Measurements from ENCODE around the gene PTPRT.

PTPRT gene

GRCh38 chr20:42598581-42598980, 591.1 kb downstream of the PTPRT start:
- Histone ChIP-seq H2BK5ac (ENCODE audit: low read depth, low read length, poor library complexity, severe bottlenecking) (no peak overlapping the region), H3K4me1 (ENCODE audit: control insufficient read depth, insufficient read depth, low read depth, low read length) (no peaks in the 10 kb centered on the region), H2BK15ac (ENCODE audit: low read depth, poor library complexity, severe bottlenecking) (no peak overlapping the region), H3K27me3 (ENCODE audit: control insufficient read depth in 1 of 2, insufficient read depth in 1 of 2, low read length in 2 of 2) (no peaks in the 10 kb centered on the region), H2AK5ac (ENCODE audit: low read length, severe bottlenecking) (no peak overlapping the region), H3K27ac (ENCODE audit: low read length, poor library complexity, severe bottlenecking) (no peak overlapping the region), H3K4ac (ENCODE audit: low read depth in 1 of 2, low read length in 2 of 2) (no peak overlapping the region), H3K79me1 (replicated peaks; ENCODE audit: low read length, poor library complexity, severe bottlenecking) (no peaks in the 10 kb centered on the region), H4K91ac (ENCODE audit: low read length) (no peak overlapping the region), H3K4me3 (ENCODE audit: insufficient read depth in 1 of 2, low read depth in 1 of 2, low read length in 2 of 2) (no peak overlapping the region), H3K9ac (ENCODE audit: low read length) (no peak overlapping the region), H3K23ac (ENCODE audit: low read length in 2 of 2) (no peak overlapping the region), H3K9me3 (ENCODE audit: control insufficient read depth, low read length) (no peaks in the 10 kb centered on the region), H3K18ac (ENCODE audit: low read depth in 1 of 2, low read length in 2 of 2) (no peak overlapping the region), H3K14ac (ENCODE audit: low read length in 2 of 2) (no peak overlapping the region), H2AFZ (ENCODE audit: low read depth, low read length) (no peak overlapping the region), H3K4me2 (ENCODE audit: low read length, poor library complexity, severe bottlenecking) (no peak overlapping the region), H4K8ac (ENCODE audit: low read length) (no peak overlapping the region), H2BK120ac (ENCODE audit: low read depth, low read length) (no peak overlapping the region), H3K36me3 (ENCODE audit: control insufficient read depth in 1 of 2, insufficient read depth in 2 of 2, low read depth in 1 of 2, low read length in 2 of 2) (no peaks in the 10 kb centered on the region), H2BK12ac (ENCODE audit: low read length in 2 of 2) (no peak overlapping the region)
- 62% methylated on average over 5 of the region's 5 CpGs for WGBS
- no peak for DNase-seq

GRCh38 chr20:42595625-42596024, 594.1 kb downstream of the PTPRT start:
- Histone ChIP-seq H2BK5ac (ENCODE audit: low read depth, low read length, poor library complexity, severe bottlenecking) (no peak overlapping the region), H3K9ac (ENCODE audit: low read length) (no peak overlapping the region), H3K27me3 (ENCODE audit: control insufficient read depth in 1 of 2, insufficient read depth in 1 of 2, low read length in 2 of 2) (no peaks in the 10 kb centered on the region), H2AFZ (ENCODE audit: low read depth, low read length) (no peak overlapping the region), H2BK15ac (ENCODE audit: low read depth, poor library complexity, severe bottlenecking) (no peak overlapping the region), H3K4ac (ENCODE audit: low read depth in 1 of 2, low read length in 2 of 2) (no peak overlapping the region), H3K23ac (ENCODE audit: low read length in 2 of 2) (no peak overlapping the region), H2BK120ac (ENCODE audit: low read depth, low read length) (no peak overlapping the region), H3K4me2 (ENCODE audit: low read length, poor library complexity, severe bottlenecking) (no peak overlapping the region), H3K27ac (ENCODE audit: low read length, poor library complexity, severe bottlenecking) (no peak overlapping the region), H3K14ac (ENCODE audit: low read length in 2 of 2) (no peak overlapping the region), H4K91ac (ENCODE audit: low read length) (no peak overlapping the region), H2AK5ac (ENCODE audit: low read length, severe bottlenecking) (no peak overlapping the region), H3K4me3 (ENCODE audit: insufficient read depth in 1 of 2, low read depth in 1 of 2, low read length in 2 of 2) (no peak overlapping the region), H3K4me1 (ENCODE audit: control insufficient read depth, insufficient read depth, low read depth, low read length) (no peaks in the 10 kb centered on the region), H2BK12ac (ENCODE audit: low read length in 2 of 2) (no peak overlapping the region), H3K79me1 (replicated peaks; ENCODE audit: low read length, poor library complexity, severe bottlenecking) (no peaks in the 10 kb centered on the region), H3K36me3 (ENCODE audit: control insufficient read depth in 1 of 2, insufficient read depth in 2 of 2, low read depth in 1 of 2, low read length in 2 of 2) (no peaks in the 10 kb centered on the region), H3K18ac (ENCODE audit: low read depth in 1 of 2, low read length in 2 of 2) (no peak overlapping the region), H4K8ac (ENCODE audit: low read length) (no peak overlapping the region), H3K9me3 (ENCODE audit: control insufficient read depth, low read length) (no peaks in the 10 kb centered on the region)
- 91% methylated on average over 1 of the region's 1 CpG for WGBS
- no peak for DNase-seq

DNA sequence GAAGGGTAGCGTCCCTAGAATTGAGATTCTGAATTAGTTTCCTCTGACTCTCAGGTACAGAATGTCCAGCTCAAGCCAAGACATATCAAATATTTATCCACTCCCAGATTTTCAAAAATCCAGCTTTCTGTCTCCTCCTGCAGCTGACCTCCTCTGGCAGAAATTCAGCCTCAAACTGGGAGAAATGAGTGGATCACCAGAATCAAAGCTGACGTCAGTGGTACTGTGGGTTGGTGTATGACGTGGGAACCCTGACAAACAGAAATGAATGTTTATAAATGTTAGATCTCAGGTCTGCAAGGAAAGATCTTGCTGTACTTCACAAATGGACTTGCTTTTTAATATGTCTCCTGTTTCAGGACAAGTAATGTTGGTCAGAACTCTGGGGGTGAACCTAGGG, 595.0 kb downstream of the PTPRT start:
- Histone ChIP-seq H3K4me3 (ENCODE audit: insufficient read depth in 1 of 2, low read depth in 1 of 2, low read length in 2 of 2) (no peak overlapping the region), H2AK5ac (ENCODE audit: low read length, severe bottlenecking) (no peak overlapping the region), H3K9ac (ENCODE audit: low read length) (no peak overlapping the region), H3K4me2 (ENCODE audit: low read length, poor library complexity, severe bottlenecking) (no peak overlapping the region), H3K4ac (ENCODE audit: low read depth in 1 of 2, low read length in 2 of 2) (no peak overlapping the region), H3K18ac (ENCODE audit: low read depth in 1 of 2, low read length in 2 of 2) (no peak overlapping the region), H2AFZ (ENCODE audit: low read depth, low read length) (no peak overlapping the region), H3K4me1 (ENCODE audit: control insufficient read depth, insufficient read depth, low read depth, low read length) (no peaks in the 10 kb centered on the region), H4K8ac (ENCODE audit: low read length) (no peak overlapping the region), H3K27me3 (ENCODE audit: control insufficient read depth in 1 of 2, insufficient read depth in 1 of 2, low read length in 2 of 2) (no peaks in the 10 kb centered on the region), H4K91ac (ENCODE audit: low read length) (no peak overlapping the region), H3K79me1 (replicated peaks; ENCODE audit: low read length, poor library complexity, severe bottlenecking) (no peaks in the 10 kb centered on the region), H3K9me3 (ENCODE audit: control insufficient read depth, low read length) (no peaks in the 10 kb centered on the region), H2BK120ac (ENCODE audit: low read depth, low read length) (no peak overlapping the region), H3K23ac (ENCODE audit: low read length in 2 of 2) (no peak overlapping the region), H3K36me3 (ENCODE audit: control insufficient read depth in 1 of 2, insufficient read depth in 2 of 2, low read depth in 1 of 2, low read length in 2 of 2) (no peaks in the 10 kb centered on the region), H2BK15ac (ENCODE audit: low read depth, poor library complexity, severe bottlenecking) (no peak overlapping the region), H3K27ac (ENCODE audit: low read length, poor library complexity, severe bottlenecking) (no peak overlapping the region), H2BK12ac (ENCODE audit: low read length in 2 of 2) (no peak overlapping the region), H3K14ac (ENCODE audit: low read length in 2 of 2) (no peak overlapping the region), H2BK5ac (ENCODE audit: low read depth, low read length, poor library complexity, severe bottlenecking) (no peak overlapping the region)
- DNase-seq: no peak
- WGBS: 87% methylated on average over 3 of the region's 3 CpGs

- no peaks in the 10 kb centered on the region for H3K4me1 ChIP-seq (ENCODE audit: control insufficient read depth, insufficient read depth, low read depth, low read length)
- H2BK5ac ChIP-seq (ENCODE audit: low read depth, low read length, poor library complexity, severe bottlenecking): no peak overlapping the region
- no peak overlapping the region for H2BK120ac ChIP-seq (ENCODE audit: low read depth, low read length)
- H3K14ac ChIP-seq (ENCODE audit: low read length in 2 of 2): no peak overlapping the region
- no peak overlapping the region for H2BK12ac ChIP-seq (ENCODE audit: low read length in 2 of 2)
- H3K4me3 ChIP-seq (ENCODE audit: insufficient read depth in 1 of 2, low read depth in 1 of 2, low read length in 2 of 2): no peak overlapping the region
- no peak overlapping the region for H3K9ac ChIP-seq (ENCODE audit: low read length)
- 70% methylated on average over 3 of the region's 7 CpGs for WGBS
- no peak for DNase-seq
- H3K4ac ChIP-seq (ENCODE audit: low read depth in 1 of 2, low read length in 2 of 2): no peak overlapping the region
- H3K79me1 ChIP-seq (replicated peaks; ENCODE audit: low read length, poor library complexity, severe bottlenecking): no peaks in the 10 kb centered on the region
- H2AK5ac ChIP-seq (ENCODE audit: low read length, severe bottlenecking): no peak overlapping the region
- H3K9me3 ChIP-seq (ENCODE audit: control insufficient read depth, low read length): no peaks in the 10 kb centered on the region
- no peak overlapping the region for H2AFZ ChIP-seq (ENCODE audit: low read depth, low read length)
- no peak overlapping the region for H3K23ac ChIP-seq (ENCODE audit: low read length in 2 of 2)
- H2BK15ac ChIP-seq (ENCODE audit: low read depth, poor library complexity, severe bottlenecking): no peak overlapping the region
- H3K27ac ChIP-seq (ENCODE audit: low read length, poor library complexity, severe bottlenecking): no peak overlapping the region
- no peak overlapping the region for H3K4me2 ChIP-seq (ENCODE audit: low read length, poor library complexity, severe bottlenecking)
- no peak overlapping the region for H4K8ac ChIP-seq (ENCODE audit: low read length)
- H3K36me3 ChIP-seq (ENCODE audit: control insufficient read depth in 1 of 2, insufficient read depth in 2 of 2, low read depth in 1 of 2, low read length in 2 of 2): no peaks in the 10 kb centered on the region
- H3K27me3 ChIP-seq (ENCODE audit: control insufficient read depth in 1 of 2, insufficient read depth in 1 of 2, low read length in 2 of 2): no peaks in the 10 kb centered on the region
- no peak overlapping the region for H3K18ac ChIP-seq (ENCODE audit: low read depth in 1 of 2, low read length in 2 of 2)
- no peak overlapping the region for H4K91ac ChIP-seq (ENCODE audit: low read length)
Observed at GRCh38 chr20:42594011-42594410, 595.7 kb downstream of the PTPRT start.
